ENCODE data around the gene SHC2. TPM values are rescaled to one million over a fixed set of nuclear protein-coding genes. Genes with fewer than 3 reads are reported as not detected.

SHC2 gene
- total RNA-seq, 1 experiment from 2014 or later = 6.7 TPM

DNA sequence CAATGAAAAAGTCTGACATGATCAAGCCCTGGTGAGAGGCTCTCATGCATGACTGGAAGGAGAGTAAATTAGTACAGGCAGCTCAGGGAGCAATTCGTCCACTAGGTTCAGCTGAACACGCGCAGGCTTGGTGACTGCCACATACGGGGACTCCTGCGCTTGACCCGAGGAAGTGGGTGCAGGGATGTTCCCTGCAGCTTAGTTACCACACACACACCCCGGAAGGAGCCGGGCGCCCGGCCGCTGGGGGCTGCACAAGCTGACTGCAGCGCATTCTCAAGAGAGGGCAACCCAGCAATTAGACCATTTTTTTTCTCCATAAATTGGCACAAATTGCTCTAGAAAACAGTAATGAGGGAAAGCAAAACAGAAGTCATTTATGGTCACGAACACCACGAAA is 93.3 kb downstream of the SHC2 start:
- no TSS peak for BruUV-seq (replicated peaks)
- Histone ChIP-seq H3K9me3 (ENCODE audit: control insufficient read depth, insufficient read depth, low read depth, low read length) (no peaks in the 10 kb centered on the region), H3K36me3 (ENCODE audit: control insufficient read depth, insufficient read depth, low read length) (no peaks in the 10 kb centered on the region), H3K27me3 (ENCODE audit: control insufficient read depth, insufficient read depth, low read length) (no peaks in the 10 kb centered on the region), H3K4me3 (ENCODE audit: low read depth in 2 of 2, low read length in 2 of 2) (no peak overlapping the region), H3K27ac (ENCODE audit: low read length) (no peak overlapping the region), H3K4me1 (ENCODE audit: control insufficient read depth, insufficient read depth, low read length) (no peaks in the 10 kb centered on the region)
- in situ Hi-C loops (cut with HindIII; ENCODE audit: low pct_unique_long_range_greater_than_20kb, low sequenced_read_pairs) = no loop called here
- ATAC-seq (no peak), DNase-seq (ENCODE audit: low read depth, low spot score) (no peak)
- CTCF ChIA-PET = no interaction called here
- POLR2A ChIA-PET = no interaction called here
- intact Hi-C loops (cut with micrococcal nuclease; ENCODE audit: unreplicated experiment) = no loop called here
- no peak for TF ChIP-seq REST (IDR thresholded peaks at IDR 0.05; ENCODE audit: insufficient read depth in 1 of 2, low read depth in 2 of 2, low read length in 1 of 2)
- TF ChIP-seq CTCF (IDR thresholded peaks at IDR 0.05) = no peak
- no peak for TF ChIP-seq POLR2AphosphoS5 (IDR thresholded peaks at IDR 0.05; ENCODE audit: low read depth, low read length)
- TF ChIP-seq SIN3A (IDR thresholded peaks at IDR 0.05; ENCODE audit: borderline replicate concordance, insufficient read depth, low read depth, low read length) = no peak
- TF ChIP-seq TCF7L2 (IDR thresholded peaks at IDR 0.05; ENCODE audit: low read depth, low read length) = no peak

DNA sequence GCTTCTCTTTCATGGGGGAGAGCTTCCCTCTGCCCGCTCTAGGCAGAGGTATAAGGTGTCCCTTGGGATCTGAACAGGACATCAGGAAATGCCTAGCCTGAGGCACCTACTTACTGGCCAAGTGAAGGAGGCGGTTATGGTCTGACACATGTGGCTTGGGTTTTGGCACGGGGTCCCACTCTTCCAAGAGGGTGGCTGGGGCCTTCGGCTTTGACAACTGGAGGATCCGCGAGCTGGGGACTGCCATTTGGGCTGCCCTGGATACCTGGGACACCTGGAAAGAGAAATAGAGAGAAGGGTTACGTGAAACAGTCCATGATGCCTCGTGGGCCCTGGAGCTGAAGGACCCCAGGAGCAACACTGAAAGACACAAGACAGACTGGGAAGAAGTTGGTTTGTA is 93.9 kb downstream of the SHC2 start:
- no TSS peak for BruUV-seq (replicated peaks)
- ChIA-PET POLR2A (no interaction called here), CTCF (interaction anchor here (0.6 kb wide), 1 partner anchor 15 kb away, joined by 11 read pairs; no protein-coding TSS in a partner anchor)
- TF ChIP-seq SIN3A (IDR thresholded peaks at IDR 0.05; ENCODE audit: borderline replicate concordance, insufficient read depth, low read depth, low read length) (no peak), POLR2AphosphoS5 (IDR thresholded peaks at IDR 0.05; ENCODE audit: low read depth, low read length) (no peak), REST (IDR thresholded peaks at IDR 0.05; ENCODE audit: insufficient read depth in 1 of 2, low read depth in 2 of 2, low read length in 1 of 2) (no peak), TCF7L2 (IDR thresholded peaks at IDR 0.05; ENCODE audit: low read depth, low read length) (no peak), CTCF (IDR thresholded peaks at IDR 0.05) (no peak)
- Histone ChIP-seq H3K27me3 (ENCODE audit: control insufficient read depth, insufficient read depth, low read length) (no peaks in the 10 kb centered on the region), H3K4me1 (ENCODE audit: control insufficient read depth, insufficient read depth, low read length) (no peaks in the 10 kb centered on the region), H3K4me3 (ENCODE audit: low read depth in 2 of 2, low read length in 2 of 2) (no peak overlapping the region), H3K9me3 (ENCODE audit: control insufficient read depth, insufficient read depth, low read depth, low read length) (no peaks in the 10 kb centered on the region), H3K36me3 (ENCODE audit: control insufficient read depth, insufficient read depth, low read length) (no peaks in the 10 kb centered on the region), H3K27ac (ENCODE audit: low read length) (no peak overlapping the region)
- ATAC-seq (no peak), DNase-seq (ENCODE audit: low read depth, low spot score) (no peak)
- intact Hi-C loops (cut with micrococcal nuclease; ENCODE audit: unreplicated experiment) (no loop called here), in situ Hi-C loops (cut with HindIII; ENCODE audit: low pct_unique_long_range_greater_than_20kb, low sequenced_read_pairs) (no loop called here)

Other genes starting within 250 kb of the SHC2 start
- 67.0 TPM for gene PLPP2, start 169.6 kb downstream of the SHC2 start, total RNA-seq (2021; ENCODE audit: unreplicated experiment)
- gene MIER2, start 116.2 kb downstream of the SHC2 start, total RNA-seq (2021; ENCODE audit: unreplicated experiment) = 32.1 TPM
- gene C2CD4C, start 51.9 kb downstream of the SHC2 start, total RNA-seq (2021; ENCODE audit: unreplicated experiment) = 13.6 TPM
- gene MADCAM1, start 35.5 kb upstream of the SHC2 start, total RNA-seq (2021; ENCODE audit: unreplicated experiment) = 0.54 TPM
- gene TPGS1, start 46.5 kb upstream of the SHC2 start, total RNA-seq (2021; ENCODE audit: unreplicated experiment) = 17.6 TPM
- gene CDC34, start 70.7 kb upstream of the SHC2 start, total RNA-seq (2021; ENCODE audit: unreplicated experiment) = 80.5 TPM
- gene GZMM, start 83.0 kb upstream of the SHC2 start, total RNA-seq (2021; ENCODE audit: unreplicated experiment) = 0.69 TPM
- gene BSG, start 111.6 kb upstream of the SHC2 start, total RNA-seq (2021; ENCODE audit: unreplicated experiment) = 653 TPM
- gene HCN2, start 128.8 kb upstream of the SHC2 start, total RNA-seq (2021; ENCODE audit: unreplicated experiment) = 15.1 TPM
- 56.0 TPM for gene POLRMT, start 172.5 kb upstream of the SHC2 start, total RNA-seq (2021; ENCODE audit: unreplicated experiment)
- 0.72 TPM for gene FGF22, start 178.8 kb upstream of the SHC2 start, total RNA-seq (2021; ENCODE audit: unreplicated experiment)
- gene RNF126, start 202.2 kb upstream of the SHC2 start, total RNA-seq (2021; ENCODE audit: unreplicated experiment) = 61.2 TPM
- 32.5 TPM for gene FSTL3, start 215.4 kb upstream of the SHC2 start, total RNA-seq (2021; ENCODE audit: unreplicated experiment)
- not detected for gene PRSS57, start 234.4 kb upstream of the SHC2 start, total RNA-seq (2021; ENCODE audit: unreplicated experiment)
- gene PALM, start 247.9 kb upstream of the SHC2 start, total RNA-seq (2021; ENCODE audit: unreplicated experiment) = 14.4 TPM